MCF 10A (cell line): ENCODE data around the gene TACR2. TPM values are rescaled to one million over a fixed set of nuclear protein-coding genes. Genes with fewer than 3 reads are reported as not detected.
A peak's percentile ranks its signal among the peaks of the same experiment; 100 is the strongest.

Source experiments
- BruUV-seq: library from RNA; stranded (reverse); fragments of 400-500 nt; replicated peaks from 2 replicates; lab custom pipeline; 2021; lab: Mats Ljungman, UMichigan
- CTCF ChIA-PET: fragments of 300-600 bp; sonication (Branson Sonifier 250); formaldehyde crosslinking; extraction: SDS; loops from one replicate; lab custom pipeline; 2021; ENCODE audit warnings: antibody characterized with exemption, inconsistent platforms; lab: Yijun Ruan, JAX
- POLR2A ChIA-PET: fragments of 300-600, 350-650 bp; sonication (Branson Sonifier 250); formaldehyde crosslinking; extraction: SDS; loops from one replicate; lab custom pipeline; 2020; ENCODE audit warnings: antibody characterized with exemption, inconsistent platforms; lab: Yijun Ruan, JAX
- DNase-seq: peaks from one replicate; pipeline ENCODE4 v3.0.0-alpha.2; 2018; ENCODE audit not compliant: unreplicated experiment
- H3K27ac Mint-ChIP-seq: one replicate; pipeline ENCODE4 v1.8.0; 2022; ENCODE audit warnings: mild to moderate bottlenecking, low read depth, mixed read lengths; ENCODE audit not compliant: unreplicated experiment
- H3K27me3 Mint-ChIP-seq: one replicate; pipeline ENCODE4 v1.8.0; 2022; ENCODE audit warnings: mixed read lengths; ENCODE audit not compliant: insufficient read depth, unreplicated experiment
- H3K36me3 Mint-ChIP-seq: one replicate; pipeline ENCODE4 v1.8.0; 2022; ENCODE audit warnings: mild to moderate bottlenecking, moderate library complexity, mixed read lengths; ENCODE audit not compliant: insufficient read depth, unreplicated experiment
- H3K4me1 Mint-ChIP-seq: one replicate; pipeline ENCODE4 v1.8.0; 2022; ENCODE audit warnings: mixed read lengths; ENCODE audit not compliant: insufficient read depth, unreplicated experiment
- H3K4me3 Mint-ChIP-seq: one replicate; pipeline ENCODE4 v1.8.0; 2022; ENCODE audit warnings: mild to moderate bottlenecking, moderate library complexity, mixed read lengths; ENCODE audit not compliant: unreplicated experiment
- H3K9me3 Mint-ChIP-seq: one replicate; pipeline ENCODE4 v1.8.0; 2022; ENCODE audit warnings: mixed read lengths; ENCODE audit not compliant: unreplicated experiment
- CTCF ChIP-seq: fragments of 200-600 bp; IDR thresholded peaks from one replicate; pipeline ENCODE4 v1.8.0; 2022; ENCODE audit warnings: antibody characterized with exemption, mild to moderate bottlenecking; ENCODE audit not compliant: unreplicated experiment
- intact Hi-C: fragments of 100-400 bp; cut with micrococcal nuclease; formaldehyde crosslinking; loops from 2 replicates; pipeline ENCODE4 v1.14.1; 2022
- total RNA-seq: library from RNA; stranded (reverse); gene quantifications from 2 replicates; pipeline ENCODE4 v1.2.3, GENCODE V29; 2022

The TACR2 gene
- total RNA-seq, 1 experiment from 2014 or later: not detected

- Mint-ChIP-seq H3K27me3 (no peaks in the 10 kb centered on the region), H3K4me1 (peaks cover 34% of the 10 kb centered on the region), H3K9me3 (no peaks in the 10 kb centered on the region), H3K27ac (peak overlapping the region; percentile 87), H3K36me3 (peaks cover 6% of the 10 kb centered on the region), H3K4me3 (peak overlapping the region; percentile 64)
- CTCF ChIA-PET: interaction anchor here (0.6 to 2.3 kb wide), 13 partner anchors 9 to 202 kb away, joined by 3 to 7 read pairs (median 4); no protein-coding TSS in a partner anchor
- no peak for TF ChIP-seq CTCF
- DNase-seq: peak; percentile 70
- intact Hi-C loops: no loop called here
- POLR2A ChIA-PET: interaction anchor here (0.9 to 3.0 kb wide), 11 partner anchors 8 to 202 kb away, joined by 3 to 27 read pairs (median 5); partner anchors contain the start of gene TSPAN15
- BruUV-seq: no TSS peak
Observed at GRCh38 chr10:69438536-69439349, 22.0 kb upstream of the TACR2 start.

GRCh38 chr10:69437321-69438259 is 20.9 kb upstream of the TACR2 start:
- DNase-seq: no peak
- H3K4me1 Mint-ChIP-seq: peaks cover 34% of the 10 kb centered on the region
- H3K4me3 Mint-ChIP-seq: no peak overlapping the region
- H3K36me3 Mint-ChIP-seq: peaks cover 6% of the 10 kb centered on the region
- no peaks in the 10 kb centered on the region for H3K27me3 Mint-ChIP-seq
- peak overlapping the region; percentile 87 for H3K27ac Mint-ChIP-seq
- ChIA-PET CTCF (interaction anchor here (0.7 to 2.3 kb wide), 6 partner anchors 10 to 77 kb away, joined by 3 to 7 read pairs (median 5); no protein-coding TSS in a partner anchor), POLR2A (interaction anchor here (1.1 to 3.0 kb wide), 4 partner anchors 9 to 29 kb away, joined by 3 to 27 read pairs (median 5); partner anchors contain the start of gene TSPAN15)
- TF ChIP-seq CTCF: no peak
- BruUV-seq: no TSS peak
- intact Hi-C loops: no loop called here
- no peaks in the 10 kb centered on the region for H3K9me3 Mint-ChIP-seq

- peaks cover 6% of the 10 kb centered on the region for H3K36me3 Mint-ChIP-seq
- H3K27ac Mint-ChIP-seq: no peak overlapping the region
- peaks cover 34% of the 10 kb centered on the region for H3K4me1 Mint-ChIP-seq
- H3K4me3 Mint-ChIP-seq: no peak overlapping the region
- ChIA-PET CTCF (interaction anchor here (0.6 to 1.6 kb wide), 3 partner anchors 9 to 71 kb away, joined by 3 to 5 read pairs (median 4); no protein-coding TSS in a partner anchor), POLR2A (no interaction called here)
- H3K9me3 Mint-ChIP-seq: no peaks in the 10 kb centered on the region
- no peaks in the 10 kb centered on the region for H3K27me3 Mint-ChIP-seq
- DNase-seq: no peak
- BruUV-seq: no TSS peak
- TF ChIP-seq CTCF: no peak
- intact Hi-C loops: no loop called here
Observed at GRCh38 chr10:69435966-69436520, 19.3 kb upstream of the TACR2 start.
